HCT116 (cell line): ENCODE data around the gene FAM13A. TPM values are rescaled to one million over a fixed set of nuclear protein-coding genes. Genes with fewer than 3 reads are reported as not detected.

ENCODE experiments used
- ATAC-seq: fragments of 200-7000 bp; cut with Tn5 transposase; 2 replicates; pipeline ENCODE4 v1.9.1; 2020; ENCODE audit warnings: mild to moderate bottlenecking, moderate library complexity
- BruUV-seq: library from RNA; stranded (reverse); fragments of 400-500 nt; replicated peaks from 2 replicates; lab custom pipeline; 2021; lab: Mats Ljungman, UMichigan
- CTCF ChIA-PET: fragments of 300-600 bp; sonication (Branson Sonifier 250); formaldehyde crosslinking; loops from one replicate; lab custom pipeline; 2021; ENCODE audit warnings: antibody characterized with exemption; lab: Charles Lee
- POLR2A ChIA-PET: fragments of 300-600, 350-600 bp; sonication (Branson Sonifier 250); formaldehyde crosslinking; loops from one replicate; lab custom pipeline; 2021; ENCODE audit warnings: antibody characterized with exemption; lab: Charles Lee
- RAD21 ChIA-PET, 2 experiments: fragments of 300-600 bp; sonication (Branson Sonifier 250); formaldehyde crosslinking; loops; one replicate each; lab custom pipeline; 2023; ENCODE audit warnings: low total read pairs in 2 of 2; ENCODE audit not compliant: uncharacterized antibody in 2 of 2, unreplicated experiment in 2 of 2, low non-redundant PET in 1 of 2; lab: Charles Lee
- DNase-seq: peaks from one replicate; pipeline ENCODE4 v3.0.0-alpha.2; 2010; ENCODE audit warnings: low read depth, low spot score
- H2AFZ ChIP-seq: fragments of 200-600 bp; shearing (Covaris generic), sonication (generic); 2 replicates; pipeline ENCODE4 v1.6.1; 2017; ENCODE audit warnings: low read depth, mixed run types, mixed read lengths, antibody characterized with exemption, low read length; ENCODE audit not compliant: poor library complexity, severe bottlenecking
- H3K27ac ChIP-seq: 2 replicates; pipeline ENCODE4 v1.5.1; 2012; ENCODE audit warnings: low read depth, low read length
- H3K27me3 ChIP-seq: fragments of 200-600 bp; sonication (generic); 2 replicates; pipeline ENCODE4 v1.6.1; 2016; ENCODE audit warnings: mixed run types, low read length, mixed read lengths; ENCODE audit not compliant: insufficient read depth
- H3K36me3 ChIP-seq, 2 experiments: fragments of 200-500 bp in 1 of 2; fragments of 200-600 bp in 1 of 2; sonication (Bioruptor generic) in 1 of 2; sonication (generic) in 1 of 2; 2 replicates each; pipeline versions ENCODE4 v1.5.1 to v1.6.1; 2014 to 2016; ENCODE audit warnings: low read length in 2 of 2, inconsistent platforms in 1 of 2, mixed read lengths in 1 of 2, mixed run types in 1 of 2; ENCODE audit not compliant: insufficient read depth in 2 of 2, control insufficient read depth in 1 of 2
- H3K4me1 ChIP-seq, 2 experiments: fragments of 200-600 bp in 1 of 2; sonication (generic) in 1 of 2; 2 replicates each; pipeline versions ENCODE4 v1.5.1 to v1.6.1; 2012 to 2017; ENCODE audit warnings: low read length in 2 of 2, inconsistent platforms in 1 of 2, mild to moderate bottlenecking in 1 of 2, mixed read lengths in 1 of 2, mixed run types in 1 of 2, moderate library complexity in 1 of 2; ENCODE audit not compliant: insufficient read depth in 2 of 2, control insufficient read depth in 1 of 2
- H3K4me2 ChIP-seq: fragments of 200-600 bp; sonication (generic); 2 replicates; pipeline ENCODE4 v1.6.1; 2017; ENCODE audit warnings: mixed run types, low read length, mixed read lengths
- H3K4me3 ChIP-seq, 2 experiments: fragments of 200-600 bp in 1 of 2; sonication (generic) in 1 of 2; replicated peaks in 1 of 2; 2 replicates each; pipeline ENCODE4 v1.5.1; 2011 to 2016; ENCODE audit warnings: low read length in 2 of 2, control low read depth in 1 of 2, low read depth in 1 of 2, mild to moderate bottlenecking in 1 of 2, mixed read lengths in 1 of 2, mixed run types in 1 of 2
- H3K79me2 ChIP-seq: fragments of 200-600 bp; sonication (generic); 2 replicates; pipeline ENCODE4 v1.6.1; 2017; ENCODE audit warnings: mild to moderate bottlenecking, mixed run types, low read length, moderate library complexity, mixed read lengths; ENCODE audit not compliant: insufficient read depth
- H3K9ac ChIP-seq: fragments of 200-600 bp; sonication (generic); 2 replicates; pipeline ENCODE4 v1.6.1; 2016; ENCODE audit warnings: low read length, mixed read lengths
- H3K9me2 ChIP-seq: fragments of 200-600 bp; sonication (generic), shearing (Covaris generic); 2 replicates; pipeline ENCODE4 v1.6.1; 2017; ENCODE audit warnings: mixed run types, mild to moderate bottlenecking, moderate library complexity; ENCODE audit not compliant: insufficient read depth
- H3K9me3 ChIP-seq, 2 experiments: fragments of 200-500 bp in 1 of 2; fragments of 200-600 bp in 1 of 2; sonication (Bioruptor generic) in 1 of 2; sonication (generic) in 1 of 2; 2 replicates each; pipeline ENCODE4 v1.6.1; 2014 to 2017; ENCODE audit warnings: low read length in 2 of 2, mixed read lengths in 2 of 2, inconsistent platforms in 1 of 2, low read depth in 1 of 2, mild to moderate bottlenecking in 1 of 2, mixed run types in 1 of 2, moderate library complexity in 1 of 2; ENCODE audit not compliant: control insufficient read depth in 1 of 2, insufficient read depth in 1 of 2
- H4K20me1 ChIP-seq: fragments of 200-600 bp; sonication (generic), shearing (Covaris generic); 2 replicates; pipeline ENCODE4 v1.6.1; 2017; ENCODE audit warnings: mixed run types, mild to moderate bottlenecking, moderate library complexity; ENCODE audit not compliant: insufficient read depth
- CBX3 ChIP-seq: IDR thresholded peaks from 2 replicates; pipeline ENCODE4 v1.6.1; 2012; ENCODE audit warnings: low read depth
- CEBPB ChIP-seq: IDR thresholded peaks from 2 replicates; pipeline ENCODE4 v1.6.1; 2012; ENCODE audit warnings: low read depth
- ELF1 ChIP-seq: IDR thresholded peaks from 2 replicates; pipeline ENCODE4 v1.6.1; 2012; ENCODE audit warnings: low read depth, borderline replicate concordance
- EZH2 ChIP-seq: fragments of 200-600 bp; sonication (generic); IDR thresholded peaks from 2 replicates; pipeline ENCODE4 v1.6.1; 2017; ENCODE audit warnings: antibody characterized with exemption, mixed run types
- EZH2phosphoT487 ChIP-seq: fragments of 200-600 bp; IDR thresholded peaks from 2 replicates; pipeline ENCODE4 v1.6.1; 2018; ENCODE audit warnings: antibody characterized with exemption, borderline replicate concordance
- FOSL1 ChIP-seq: IDR thresholded peaks from 2 replicates; pipeline ENCODE4 v1.6.1; 2012; ENCODE audit warnings: low read depth
- JUND ChIP-seq: IDR thresholded peaks from 2 replicates; pipeline ENCODE4 v1.6.1; 2012
- POLR2A ChIP-seq: IDR thresholded peaks from 2 replicates; pipeline ENCODE4 v1.7.0; 2011; ENCODE audit warnings: borderline replicate concordance; ENCODE audit not compliant: insufficient read depth, insufficient read length; ENCODE audit errors: extremely low read depth
- SIN3A ChIP-seq: IDR thresholded peaks from 2 replicates; pipeline ENCODE4 v1.6.1; 2012; ENCODE audit warnings: low read depth
- SP1 ChIP-seq: IDR thresholded peaks from 2 replicates; pipeline ENCODE4 v1.6.1; 2012; ENCODE audit warnings: low read depth
- SRF ChIP-seq: IDR thresholded peaks from 2 replicates; pipeline ENCODE4 v1.6.1; 2012; ENCODE audit warnings: low read depth
- TCF7L2 ChIP-seq: IDR thresholded peaks from 2 replicates; pipeline ENCODE4 v1.7.0; 2011; ENCODE audit warnings: borderline replicate concordance, inconsistent platforms; ENCODE audit not compliant: insufficient read depth, insufficient read length; ENCODE audit errors: extremely low read depth
- YY1 ChIP-seq: IDR thresholded peaks from 2 replicates; pipeline ENCODE4 v1.6.1; 2011; ENCODE audit warnings: low read length, low read depth, moderate library complexity, mild to moderate bottlenecking; ENCODE audit not compliant: insufficient replicate concordance; ENCODE audit errors: extremely low read depth
- ZBTB33 ChIP-seq: IDR thresholded peaks from 2 replicates; pipeline ENCODE4 v1.6.1; 2011; ENCODE audit warnings: mild to moderate bottlenecking, low read length, moderate library complexity; ENCODE audit not compliant: insufficient replicate concordance; ENCODE audit errors: extremely low read depth
- ZFX ChIP-seq: fragments of 450-650 bp; IDR thresholded peaks from 2 replicates; pipeline ENCODE4 v1.6.1; 2017
- intact Hi-C: fragments of 100-400 bp; cut with micrococcal nuclease; formaldehyde crosslinking; loops from 2 replicates; pipeline ENCODE4 v1.10.0; 2022
- total RNA-seq: library from RNA; stranded (reverse); gene quantifications from one replicate; pipeline ENCODE4 v1.2.1, GENCODE V29; 2021; ENCODE audit not compliant: unreplicated experiment
- TF ChIP-seq, protein P1 (sequence below): IDR thresholded peaks from 2 replicates; pipeline ENCODE4 v1.6.1; 2012
- TF ChIP-seq, protein P2 (sequence below): IDR thresholded peaks from 2 replicates; pipeline ENCODE4 v1.6.1; 2012; ENCODE audit warnings: low read depth

Gene FAM13A
- total RNA-seq, 1 experiment from 2014 or later: 17.2 TPM

- no peak for TF ChIP-seq YY1
- TF ChIP-seq SRF: no peak
- TF ChIP-seq CEBPB: no peak
- no peak for TF ChIP-seq TCF7L2
- TF ChIP-seq JUND: no peak
- TF ChIP-seq, protein P1, sequence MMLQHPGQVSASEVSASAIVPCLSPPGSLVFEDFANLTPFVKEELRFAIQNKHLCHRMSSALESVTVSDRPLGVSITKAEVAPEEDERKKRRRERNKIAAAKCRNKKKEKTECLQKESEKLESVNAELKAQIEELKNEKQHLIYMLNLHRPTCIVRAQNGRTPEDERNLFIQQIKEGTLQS: no peak
- TF ChIP-seq ZBTB33: no peak
- TF ChIP-seq, all 23 proteins: peak for 0
- Histone ChIP-seq H3K9me3 (no peaks in the 10 kb centered on the region), H4K20me1 (no peaks in the 10 kb centered on the region), H3K9me2 (no peaks in the 10 kb centered on the region), H2AFZ (no peak overlapping the region), H3K4me3 (no peak overlapping the region), H3K4me2 (no peak overlapping the region), H3K36me3 (no peaks in the 10 kb centered on the region), H3K27me3 (no peaks in the 10 kb centered on the region), H3K27ac (no peak overlapping the region), H3K9ac (no peak overlapping the region), H3K79me2 (no peaks in the 10 kb centered on the region), H3K4me1 (peaks cover 0 to 8% of the 10 kb centered on the region in 2 experiments; a peak in 2 of 4 replicates)
- no peak for DNase-seq
- POLR2A ChIA-PET: no interaction called here
- CTCF ChIA-PET: no interaction called here
- intact Hi-C loops: no loop called here
- no peak for ATAC-seq
- RAD21 ChIA-PET: no interaction called here
- no TSS peak for BruUV-seq
These were observed 58.1 kb downstream of the FAM13A start for GRCh38 chr4:88998891-88999290.

- Histone ChIP-seq H3K27me3 (no peaks in the 10 kb centered on the region), H3K4me1 (peaks cover 0 to 8% of the 10 kb centered on the region in 2 experiments; a peak in 2 of 4 replicates), H3K4me3 (no peak overlapping the region), H2AFZ (no peak overlapping the region), H3K36me3 (no peaks in the 10 kb centered on the region), H3K9me2 (no peaks in the 10 kb centered on the region), H4K20me1 (no peaks in the 10 kb centered on the region), H3K27ac (no peak overlapping the region), H3K4me2 (no peak overlapping the region), H3K9ac (no peak overlapping the region), H3K79me2 (no peaks in the 10 kb centered on the region), H3K9me3 (no peaks in the 10 kb centered on the region)
- ChIA-PET CTCF (no interaction called here), RAD21 (no interaction called here), POLR2A (no interaction called here)
- DNase-seq (no peak), ATAC-seq (no peak)
- no TSS peak for BruUV-seq
- intact Hi-C loops: no loop called here
- TF ChIP-seq POLR2A (no peak), CBX3 (no peak), EZH2phosphoT487 (no peak), SP1 (no peak), CEBPB (no peak), SRF (no peak), SIN3A (no peak), ZFX (no peak), EZH2 (no peak), FOSL1 (no peak), ELF1 (no peak)
- TF ChIP-seq, protein P1: no peak
- TF ChIP-seq, protein P2, sequence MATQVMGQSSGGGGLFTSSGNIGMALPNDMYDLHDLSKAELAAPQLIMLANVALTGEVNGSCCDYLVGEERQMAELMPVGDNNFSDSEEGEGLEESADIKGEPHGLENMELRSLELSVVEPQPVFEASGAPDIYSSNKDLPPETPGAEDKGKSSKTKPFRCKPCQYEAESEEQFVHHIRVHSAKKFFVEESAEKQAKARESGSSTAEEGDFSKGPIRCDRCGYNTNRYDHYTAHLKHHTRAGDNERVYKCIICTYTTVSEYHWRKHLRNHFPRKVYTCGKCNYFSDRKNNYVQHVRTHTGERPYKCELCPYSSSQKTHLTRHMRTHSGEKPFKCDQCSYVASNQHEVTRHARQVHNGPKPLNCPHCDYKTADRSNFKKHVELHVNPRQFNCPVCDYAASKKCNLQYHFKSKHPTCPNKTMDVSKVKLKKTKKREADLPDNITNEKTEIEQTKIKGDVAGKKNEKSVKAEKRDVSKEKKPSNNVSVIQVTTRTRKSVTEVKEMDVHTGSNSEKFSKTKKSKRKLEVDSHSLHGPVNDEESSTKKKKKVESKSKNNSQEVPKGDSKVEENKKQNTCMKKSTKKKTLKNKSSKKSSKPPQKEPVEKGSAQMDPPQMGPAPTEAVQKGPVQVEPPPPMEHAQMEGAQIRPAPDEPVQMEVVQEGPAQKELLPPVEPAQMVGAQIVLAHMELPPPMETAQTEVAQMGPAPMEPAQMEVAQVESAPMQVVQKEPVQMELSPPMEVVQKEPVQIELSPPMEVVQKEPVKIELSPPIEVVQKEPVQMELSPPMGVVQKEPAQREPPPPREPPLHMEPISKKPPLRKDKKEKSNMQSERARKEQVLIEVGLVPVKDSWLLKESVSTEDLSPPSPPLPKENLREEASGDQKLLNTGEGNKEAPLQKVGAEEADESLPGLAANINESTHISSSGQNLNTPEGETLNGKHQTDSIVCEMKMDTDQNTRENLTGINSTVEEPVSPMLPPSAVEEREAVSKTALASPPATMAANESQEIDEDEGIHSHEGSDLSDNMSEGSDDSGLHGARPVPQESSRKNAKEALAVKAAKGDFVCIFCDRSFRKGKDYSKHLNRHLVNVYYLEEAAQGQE: no peak
These were observed 59.0 kb downstream of the FAM13A start for GRCh38 chr4:88998001-88998400.
